NCI-H2107 (cell line): Measurements from ENCODE around the gene PLXNA4.

Experiments
- DNase-seq: peaks from one replicate; lab custom pipeline; 2025; lab: John Stamatoyannopoulos, UW

The PLXNA4 gene

GRCh38 chr7:132261327-132262159 is 314.7 kb downstream of the PLXNA4 start:
- DNase-seq: no peak

- DNase-seq: no peak
Measured at GRCh38 chr7:132258231-132258630, 318.0 kb downstream of the PLXNA4 start.

- DNase-seq: no peak
Measured at GRCh38 chr7:132257253-132257652, 319.0 kb downstream of the PLXNA4 start.

- no peak for DNase-seq
Measured at GRCh38 chr7:132256721-132257212, 319.5 kb downstream of the PLXNA4 start.

- no peak for DNase-seq
Measured at GRCh38 chr7:132255898-132256297, 320.4 kb downstream of the PLXNA4 start.

GRCh38 chr7:132255115-132255797 is 321.0 kb downstream of the PLXNA4 start:
- DNase-seq: no peak

GRCh38 chr7:132254455-132254854 is 321.8 kb downstream of the PLXNA4 start:
- DNase-seq: no peak

GRCh38 chr7:132252793-132253100 is 323.5 kb downstream of the PLXNA4 start:
- DNase-seq: no peak

GRCh38 chr7:132251327-132251659 is 325.0 kb downstream of the PLXNA4 start:
- no peak for DNase-seq

GRCh38 chr7:132250480-132251326 is 325.6 kb downstream of the PLXNA4 start:
- DNase-seq: no peak

- no peak for DNase-seq
Measured at GRCh38 chr7:132249256-132249971, 326.9 kb downstream of the PLXNA4 start.

- no peak for DNase-seq
Measured at GRCh38 chr7:132248841-132249240, 327.4 kb downstream of the PLXNA4 start.

- no peak for DNase-seq
Measured at GRCh38 chr7:132247995-132248618, 328.2 kb downstream of the PLXNA4 start.

- DNase-seq: no peak
Measured at GRCh38 chr7:132246591-132246990, 329.7 kb downstream of the PLXNA4 start.

GRCh38 chr7:132245539-132245938 is 330.7 kb downstream of the PLXNA4 start:
- DNase-seq: no peak

- DNase-seq: no peak
Measured at GRCh38 chr7:132244903-132245480, 331.3 kb downstream of the PLXNA4 start.

GRCh38 chr7:132243463-132243862 is 332.8 kb downstream of the PLXNA4 start:
- DNase-seq: no peak

GRCh38 chr7:132243051-132243450 is 333.2 kb downstream of the PLXNA4 start:
- DNase-seq: no peak

- DNase-seq: no peak
Measured at GRCh38 chr7:132242192-132242812, 334.0 kb downstream of the PLXNA4 start.

GRCh38 chr7:132240821-132241422 is 335.3 kb downstream of the PLXNA4 start:
- no peak for DNase-seq
